Testis (tissue), 2 donors: ENCODE data around the gene ADK.

Experiments used
- POLR2A ChIP-seq: fragments of 450-650 bp; IDR thresholded peaks from one replicate; pipeline ENCODE4 v1.6.1; 2017; ENCODE audit warnings: antibody characterized with exemption, mild to moderate bottlenecking, moderate library complexity
- TF ChIP-seq, protein P1 (sequence below), 3 experiments: fragments of 450-650 bp in 2 of 3; fragments of 200-600 bp in 1 of 3; sonication (generic) in 1 of 3; IDR thresholded peaks; one replicate each; pipeline ENCODE4 v1.5.1; 2016 to 2019; ENCODE audit warnings: antibody characterized with exemption in 3 of 3, mild to moderate bottlenecking in 2 of 3, moderate library complexity in 1 of 3

DNA sequence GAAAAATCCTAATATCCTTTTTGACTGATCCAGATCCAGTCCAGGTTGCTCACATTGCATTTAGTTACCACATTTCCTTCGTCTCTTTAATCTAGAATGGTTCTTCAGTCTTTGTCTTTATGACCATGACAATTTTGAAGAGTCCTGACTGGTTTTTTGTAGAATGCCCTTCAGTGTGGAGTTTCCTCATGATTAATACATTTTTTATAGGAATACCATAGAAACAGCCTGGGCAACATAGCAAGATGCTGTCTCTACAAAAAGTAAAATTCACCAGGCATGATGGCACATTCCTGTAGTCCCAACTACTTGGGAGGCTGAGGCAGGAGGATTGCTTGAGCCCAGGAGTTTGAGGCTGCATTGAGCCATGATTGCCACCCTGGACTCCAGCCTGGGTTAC is 390.4 kb downstream of the ADK start:
- TF ChIP-seq, protein P1, sequence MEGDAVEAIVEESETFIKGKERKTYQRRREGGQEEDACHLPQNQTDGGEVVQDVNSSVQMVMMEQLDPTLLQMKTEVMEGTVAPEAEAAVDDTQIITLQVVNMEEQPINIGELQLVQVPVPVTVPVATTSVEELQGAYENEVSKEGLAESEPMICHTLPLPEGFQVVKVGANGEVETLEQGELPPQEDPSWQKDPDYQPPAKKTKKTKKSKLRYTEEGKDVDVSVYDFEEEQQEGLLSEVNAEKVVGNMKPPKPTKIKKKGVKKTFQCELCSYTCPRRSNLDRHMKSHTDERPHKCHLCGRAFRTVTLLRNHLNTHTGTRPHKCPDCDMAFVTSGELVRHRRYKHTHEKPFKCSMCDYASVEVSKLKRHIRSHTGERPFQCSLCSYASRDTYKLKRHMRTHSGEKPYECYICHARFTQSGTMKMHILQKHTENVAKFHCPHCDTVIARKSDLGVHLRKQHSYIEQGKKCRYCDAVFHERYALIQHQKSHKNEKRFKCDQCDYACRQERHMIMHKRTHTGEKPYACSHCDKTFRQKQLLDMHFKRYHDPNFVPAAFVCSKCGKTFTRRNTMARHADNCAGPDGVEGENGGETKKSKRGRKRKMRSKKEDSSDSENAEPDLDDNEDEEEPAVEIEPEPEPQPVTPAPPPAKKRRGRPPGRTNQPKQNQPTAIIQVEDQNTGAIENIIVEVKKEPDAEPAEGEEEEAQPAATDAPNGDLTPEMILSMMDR (IDR thresholded peaks at IDR 0.05): no peak
- TF ChIP-seq POLR2A: no peak
